ENCODE results near the gene ARPC4.
"Not testable (repeated sequence)": the region's sequence is repeated elsewhere in the genome, so short reads cannot be mapped to it uniquely, and the experiment has no call there.

ARPC4 gene

GRCh38 chr3:9825451-9826040 is 32.7 kb downstream of the ARPC4 start:
- no peak for DNase-seq

- DNase-seq = no peak
Measured at GRCh38 chr3:9826815-9827573, 34.1 kb downstream of the ARPC4 start.

- no peak for DNase-seq
Measured at GRCh38 chr3:9828801-9829755, 36.2 kb downstream of the ARPC4 start.

- DNase-seq = no peak
Measured at GRCh38 chr3:9831253-9831652, 38.4 kb downstream of the ARPC4 start.

- no peak for DNase-seq
Measured at GRCh38 chr3:9833078-9833477, 40.2 kb downstream of the ARPC4 start.

- DNase-seq = no peak
Measured at GRCh38 chr3:9834520-9835380, 41.9 kb downstream of the ARPC4 start.

GRCh38 chr3:9837701-9838582 is 45.1 kb downstream of the ARPC4 start:
- DNase-seq = no peak

GRCh38 chr3:9838856-9839255 is 46.0 kb downstream of the ARPC4 start:
- no peak for DNase-seq

- DNase-seq = no peak
Measured at GRCh38 chr3:9841015-9841414, 48.1 kb downstream of the ARPC4 start.

GRCh38 chr3:9843715-9844438 is 51.0 kb downstream of the ARPC4 start, which contains the start of gene RPUSD3:
Gene RPUSD3, minus strand, starts transcription at chr3:9844008. Its CDS starts 18 bp downstream, at chr3:9843990.
- DNase-seq = peak; percentile 98

GRCh38 chr3:9846231-9846630 is 53.3 kb downstream of the ARPC4 start:
- DNase-seq = no peak

GRCh38 chr3:9846931-9847488 is 54.1 kb downstream of the ARPC4 start:
- DNase-seq = no peak

- not testable (repeated sequence) for DNase-seq
Measured at GRCh38 chr3:9847870-9848269, 55.0 kb downstream of the ARPC4 start.

- DNase-seq = not testable (repeated sequence)
Measured at GRCh38 chr3:9848860-9849259, 56.0 kb downstream of the ARPC4 start.

GRCh38 chr3:9851383-9851782 is 58.5 kb downstream of the ARPC4 start:
- DNase-seq = not testable (repeated sequence)

- DNase-seq = not testable (repeated sequence)
Measured at GRCh38 chr3:9851926-9852325, 59.0 kb downstream of the ARPC4 start.

- no peak for DNase-seq
Measured at GRCh38 chr3:9852528-9852927, 59.6 kb downstream of the ARPC4 start.

GRCh38 chr3:9854291-9854940 is 61.5 kb downstream of the ARPC4 start:
- DNase-seq = not testable (repeated sequence)

- no peak for DNase-seq
Measured at GRCh38 chr3:9855594-9855993, 62.7 kb downstream of the ARPC4 start.
